ENCODE data around the gene HNRNPA3. TPM values are rescaled to one million over a fixed set of nuclear protein-coding genes. Genes with fewer than 3 reads are reported as not detected.

Gene HNRNPA3
- total and polyA plus RNA-seq, 2 of the 13 experiments (the other 11 are each of a cell fraction or from before 2014, with no cell fraction given), result 73.3 to 97.7 TPM

DNA sequence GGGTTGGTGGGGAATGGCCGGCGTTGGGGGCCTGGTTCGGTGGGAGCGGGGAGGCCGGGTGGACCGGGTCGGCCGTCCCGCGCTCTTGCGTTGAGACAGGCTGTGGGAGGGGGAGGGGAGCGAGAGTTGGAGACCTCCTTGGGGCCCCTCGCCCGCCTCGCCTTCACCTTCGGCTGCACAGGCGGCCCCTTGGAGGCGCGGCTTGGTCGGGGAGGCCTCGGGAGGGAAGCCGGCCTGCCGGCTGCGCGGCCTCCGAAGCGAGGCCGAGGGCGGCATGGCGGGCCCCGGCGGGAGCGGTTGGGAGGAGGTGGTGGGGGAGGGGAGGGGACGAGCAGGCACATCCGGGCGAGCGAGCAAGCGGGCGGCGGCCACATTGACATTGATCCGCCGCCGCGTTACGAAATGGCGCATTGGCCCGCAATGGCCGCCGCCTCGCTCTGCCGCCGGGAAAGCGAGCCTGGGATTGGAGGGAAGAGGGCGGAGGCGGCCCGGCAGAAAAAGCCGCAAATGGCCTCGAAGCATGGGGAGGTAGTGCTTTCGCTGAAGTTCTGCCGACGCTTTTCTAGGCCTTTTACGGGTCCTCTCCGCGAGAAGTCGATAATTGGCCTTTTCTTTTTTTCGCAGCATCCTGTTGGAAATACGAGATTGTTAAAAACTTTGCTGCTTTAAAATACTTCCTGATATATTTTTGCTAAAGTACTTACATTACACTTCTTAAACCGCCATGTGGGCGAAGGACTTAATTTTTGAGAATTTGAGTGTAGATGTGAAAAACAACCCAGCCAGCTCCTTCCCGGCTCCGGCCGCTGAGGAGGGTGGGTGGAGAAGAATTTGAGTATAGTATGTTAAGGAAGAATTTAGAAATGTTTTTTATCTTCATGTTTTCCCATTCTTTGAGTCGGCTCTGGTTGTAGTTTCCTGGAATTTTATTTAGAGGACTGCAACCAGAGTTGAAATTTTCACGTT, 580 bp downstream of the HNRNPA3 start (continued):
- TF ChIP-seq ZNF160 (CRISPR knock-in tag; IDR thresholded peaks at IDR 0.05) (no peak; the same call in none of the 2 replicates), DR1 (CRISPR knock-in tag; IDR thresholded peaks at IDR 0.05) (no peak), HOXA3 (CRISPR knock-in tag; IDR thresholded peaks at IDR 0.05) (peak; percentile 99), NFE2 (CRISPR knock-in tag; IDR thresholded peaks at IDR 0.05) (0 out of 2 replicates have a peak, but pooled peaks have one; percentile 27), ZNF788 (CRISPR knock-in tag; IDR thresholded peaks at IDR 0.05; ENCODE audit: borderline replicate concordance) (peak; percentile 86), MLLT10 (CRISPR knock-in tag; IDR thresholded peaks at IDR 0.05) (no peak; the same call in none of the 2 replicates), ZFP36L1 (CRISPR knock-in tag; IDR thresholded peaks at IDR 0.05) (peak; percentile 85), ZNF546 (CRISPR knock-in tag; conservative IDR thresholded peaks at IDR 0.05) (no peak), ZNF33B (CRISPR knock-in tag; IDR thresholded peaks at IDR 0.05) (no peak), RBFOX2 (IDR thresholded peaks at IDR 0.05; ENCODE audit: low read depth, low read length) (peak; percentile 98), ZNF274 (CRISPR knock-in tag; IDR thresholded peaks at IDR 0.05) (no peak), YEATS2 (CRISPR knock-in tag; IDR thresholded peaks at IDR 0.05; ENCODE audit: borderline replicate concordance) (no peak; the same call in 1 of the 2 replicates), ZFP1 (CRISPR knock-in tag; IDR thresholded peaks at IDR 0.05) (peak; percentile 26; the same call in 1 of the 2 replicates), TRIM24 (CRISPR knock-in tag; IDR thresholded peaks at IDR 0.05) (no peak), ZNF850 (CRISPR knock-in tag; conservative IDR thresholded peaks at IDR 0.05) (no peak)
- TF ChIP-seq, protein P1, sequence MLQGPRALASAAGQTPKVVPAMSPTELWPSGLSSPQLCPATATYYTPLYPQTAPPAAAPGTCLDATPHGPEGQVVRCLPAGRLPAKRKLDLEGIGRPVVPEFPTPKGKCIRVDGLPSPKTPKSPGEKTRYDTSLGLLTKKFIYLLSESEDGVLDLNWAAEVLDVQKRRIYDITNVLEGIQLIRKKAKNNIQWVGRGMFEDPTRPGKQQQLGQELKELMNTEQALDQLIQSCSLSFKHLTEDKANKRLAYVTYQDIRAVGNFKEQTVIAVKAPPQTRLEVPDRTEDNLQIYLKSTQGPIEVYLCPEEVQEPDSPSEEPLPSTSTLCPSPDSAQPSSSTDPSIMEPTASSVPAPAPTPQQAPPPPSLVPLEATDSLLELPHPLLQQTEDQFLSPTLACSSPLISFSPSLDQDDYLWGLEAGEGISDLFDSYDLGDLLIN (CRISPR knock-in tag; IDR thresholded peaks at IDR 0.05; ENCODE audit: borderline replicate concordance), result no peak
- TF ChIP-seq, protein P2, sequence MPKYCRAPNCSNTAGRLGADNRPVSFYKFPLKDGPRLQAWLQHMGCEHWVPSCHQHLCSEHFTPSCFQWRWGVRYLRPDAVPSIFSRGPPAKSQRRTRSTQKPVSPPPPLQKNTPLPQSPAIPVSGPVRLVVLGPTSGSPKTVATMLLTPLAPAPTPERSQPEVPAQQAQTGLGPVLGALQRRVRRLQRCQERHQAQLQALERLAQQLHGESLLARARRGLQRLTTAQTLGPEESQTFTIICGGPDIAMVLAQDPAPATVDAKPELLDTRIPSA (CRISPR knock-in tag; IDR thresholded peaks at IDR 0.05; ENCODE audit: borderline replicate concordance), result no peak
- TF ChIP-seq, protein P3, sequence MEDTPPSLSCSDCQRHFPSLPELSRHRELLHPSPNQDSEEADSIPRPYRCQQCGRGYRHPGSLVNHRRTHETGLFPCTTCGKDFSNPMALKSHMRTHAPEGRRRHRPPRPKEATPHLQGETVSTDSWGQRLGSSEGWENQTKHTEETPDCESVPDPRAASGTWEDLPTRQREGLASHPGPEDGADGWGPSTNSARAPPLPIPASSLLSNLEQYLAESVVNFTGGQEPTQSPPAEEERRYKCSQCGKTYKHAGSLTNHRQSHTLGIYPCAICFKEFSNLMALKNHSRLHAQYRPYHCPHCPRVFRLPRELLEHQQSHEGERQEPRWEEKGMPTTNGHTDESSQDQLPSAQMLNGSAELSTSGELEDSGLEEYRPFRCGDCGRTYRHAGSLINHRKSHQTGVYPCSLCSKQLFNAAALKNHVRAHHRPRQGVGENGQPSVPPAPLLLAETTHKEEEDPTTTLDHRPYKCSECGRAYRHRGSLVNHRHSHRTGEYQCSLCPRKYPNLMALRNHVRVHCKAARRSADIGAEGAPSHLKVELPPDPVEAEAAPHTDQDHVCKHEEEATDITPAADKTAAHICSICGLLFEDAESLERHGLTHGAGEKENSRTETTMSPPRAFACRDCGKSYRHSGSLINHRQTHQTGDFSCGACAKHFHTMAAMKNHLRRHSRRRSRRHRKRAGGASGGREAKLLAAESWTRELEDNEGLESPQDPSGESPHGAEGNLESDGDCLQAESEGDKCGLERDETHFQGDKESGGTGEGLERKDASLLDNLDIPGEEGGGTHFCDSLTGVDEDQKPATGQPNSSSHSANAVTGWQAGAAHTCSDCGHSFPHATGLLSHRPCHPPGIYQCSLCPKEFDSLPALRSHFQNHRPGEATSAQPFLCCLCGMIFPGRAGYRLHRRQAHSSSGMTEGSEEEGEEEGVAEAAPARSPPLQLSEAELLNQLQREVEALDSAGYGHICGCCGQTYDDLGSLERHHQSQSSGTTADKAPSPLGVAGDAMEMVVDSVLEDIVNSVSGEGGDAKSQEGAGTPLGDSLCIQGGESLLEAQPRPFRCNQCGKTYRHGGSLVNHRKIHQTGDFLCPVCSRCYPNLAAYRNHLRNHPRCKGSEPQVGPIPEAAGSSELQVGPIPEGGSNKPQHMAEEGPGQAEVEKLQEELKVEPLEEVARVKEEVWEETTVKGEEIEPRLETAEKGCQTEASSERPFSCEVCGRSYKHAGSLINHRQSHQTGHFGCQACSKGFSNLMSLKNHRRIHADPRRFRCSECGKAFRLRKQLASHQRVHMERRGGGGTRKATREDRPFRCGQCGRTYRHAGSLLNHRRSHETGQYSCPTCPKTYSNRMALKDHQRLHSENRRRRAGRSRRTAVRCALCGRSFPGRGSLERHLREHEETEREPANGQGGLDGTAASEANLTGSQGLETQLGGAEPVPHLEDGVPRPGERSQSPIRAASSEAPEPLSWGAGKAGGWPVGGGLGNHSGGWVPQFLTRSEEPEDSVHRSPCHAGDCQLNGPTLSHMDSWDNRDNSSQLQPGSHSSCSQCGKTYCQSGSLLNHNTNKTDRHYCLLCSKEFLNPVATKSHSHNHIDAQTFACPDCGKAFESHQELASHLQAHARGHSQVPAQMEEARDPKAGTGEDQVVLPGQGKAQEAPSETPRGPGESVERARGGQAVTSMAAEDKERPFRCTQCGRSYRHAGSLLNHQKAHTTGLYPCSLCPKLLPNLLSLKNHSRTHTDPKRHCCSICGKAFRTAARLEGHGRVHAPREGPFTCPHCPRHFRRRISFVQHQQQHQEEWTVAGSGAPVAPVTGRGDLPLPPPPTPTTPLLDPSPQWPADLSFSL (CRISPR knock-in tag; IDR thresholded peaks at IDR 0.05), result 0 out of 2 replicates have a peak, but pooled peaks have one; percentile 14
- TF ChIP-seq, protein P4, sequence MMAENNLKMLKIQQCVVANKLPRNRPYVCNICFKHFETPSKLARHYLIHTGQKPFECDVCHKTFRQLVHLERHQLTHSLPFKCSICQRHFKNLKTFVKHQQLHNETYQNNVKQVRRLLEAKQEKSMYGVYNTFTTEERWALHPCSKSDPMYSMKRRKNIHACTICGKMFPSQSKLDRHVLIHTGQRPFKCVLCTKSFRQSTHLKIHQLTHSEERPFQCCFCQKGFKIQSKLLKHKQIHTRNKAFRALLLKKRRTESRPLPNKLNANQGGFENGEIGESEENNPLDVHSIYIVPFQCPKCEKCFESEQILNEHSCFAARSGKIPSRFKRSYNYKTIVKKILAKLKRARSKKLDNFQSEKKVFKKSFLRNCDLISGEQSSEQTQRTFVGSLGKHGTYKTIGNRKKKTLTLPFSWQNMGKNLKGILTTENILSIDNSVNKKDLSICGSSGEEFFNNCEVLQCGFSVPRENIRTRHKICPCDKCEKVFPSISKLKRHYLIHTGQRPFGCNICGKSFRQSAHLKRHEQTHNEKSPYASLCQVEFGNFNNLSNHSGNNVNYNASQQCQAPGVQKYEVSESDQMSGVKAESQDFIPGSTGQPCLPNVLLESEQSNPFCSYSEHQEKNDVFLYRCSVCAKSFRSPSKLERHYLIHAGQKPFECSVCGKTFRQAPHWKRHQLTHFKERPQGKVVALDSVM (CRISPR knock-in tag; IDR thresholded peaks at IDR 0.05), result peak; percentile 96

All from HepG2 (cell line).